ENCODE results near the gene RIPOR2.
"Not testable (repeated sequence)": the region's sequence is repeated elsewhere in the genome, so short reads cannot be mapped to it uniquely, and the experiment has no call there.

- TF ChIP-seq CTCF (IDR thresholded peaks at IDR 0.05 in 4 of 5, conservative IDR thresholded peaks at IDR 0.05 in 1 of 5); POLR2A (IDR thresholded peaks at IDR 0.05): not testable (repeated sequence)
These were observed 181.4 kb downstream of the RIPOR2 start for GRCh38 chr6:24754378-24754777.
